Motor neuron (in vitro differentiated cells): ENCODE results near the gene ATG9B. TPM values are rescaled to one million over a fixed set of nuclear protein-coding genes. Genes with fewer than 3 reads are reported as not detected.

Source experiments
- ATAC-seq, 8 experiments: fragments of 200-7000 bp; cut with Tn5 transposase; replicated peaks in 6 of 8; 2 replicates each; pipeline ENCODE4 v1.8.0; 2021; ENCODE audit warnings: mild to moderate bottlenecking in 8 of 8, moderate library complexity in 8 of 8
- H3K27ac ChIP-seq, 2 donors: fragments of 250-450 bp; sonication (Bioruptor Pico); 2 replicates each; pipeline ENCODE4 v1.9.0; 2021; ENCODE audit warnings: antibody characterized with exemption in 2 of 2, mild to moderate bottlenecking in 2 of 2, moderate library complexity in 1 of 2
- H3K4me1 ChIP-seq, 2 donors: fragments of 250-450 bp; sonication (Bioruptor Pico); replicated peaks in 1 of 2; 2 replicates each; pipeline ENCODE4 v1.6.1; 2021; ENCODE audit warnings: antibody characterized with exemption in 2 of 2, mild to moderate bottlenecking in 2 of 2, moderate library complexity in 1 of 2
- H3K4me3 ChIP-seq, 5 donors: fragments of 250-450 bp; sonication (Bioruptor Pico); 2 replicates each; pipeline ENCODE4 v1.9.0; 2021; ENCODE audit warnings: antibody characterized with exemption in 5 of 5, mild to moderate bottlenecking in 5 of 5, moderate library complexity in 4 of 5
- WGBS, 10 experiments: fragments of 450-650 bp; shearing (Covaris generic); methylation state at CpG; one replicate each; pipeline ENCODE4 v1.0.0; 2022; 5-methylcytosine and 5-hydroxymethylcytosine counted together
- in situ Hi-C, 9 experiments: fragments of 400-800 bp; cut with MboI; loops; one replicate each; pipeline ENCODE4 v1.15.0; 2021; ENCODE audit warnings: low sequenced_read_pairs in 9 of 9, low pct_unique_long_range_greater_than_20kb in 2 of 9; ENCODE audit not compliant: unreplicated experiment in 9 of 9
- total RNA-seq, 8 experiments: library from RNA; unstranded; fragments of 300-600 nt; gene quantifications; 2 replicates each; pipeline versions ENCODE4 v1.2.3 to v1.2.4, GENCODE V29; 2022

Gene ATG9B
- total RNA-seq, 8 experiments from 2014 or later = 0.36 to 6.7 (median 2.2) TPM

- peaks cover 61 to 62% of the 10 kb centered on the region in 2 donors for H3K4me1 ChIP-seq
- peak overlapping the region in 2 of 5 donors; percentile 27 to 99 for H3K4me3 ChIP-seq
- WGBS, 10 experiments = 32 to 100% (median 90%) methylated on average over 1 to 5 of the region's 27 CpGs; no CpG with 5 or more reads in 6 of the 10 experiments
- ATAC-seq = no peak
- in situ Hi-C loops = no loop called here
- H3K27ac ChIP-seq = peak overlapping the region in 1 of 2 donors; percentile 76
Measured at GRCh38 chr7:150973571-150974451, 50.5 kb downstream of the ATG9B start.

GRCh38 chr7:150972741-150973140 lies 51.6 kb downstream of the ATG9B start:
- Histone ChIP-seq H3K27ac (peak overlapping the region; percentile 84 to 91), H3K4me1 (peaks cover 63 to 70% of the 10 kb centered on the region in 2 donors), H3K4me3 (no peak overlapping the region)
- ATAC-seq = no peak
- 40 to 100% (median 92%) methylated on average over 2 to 5 of the region's 8 CpGs; no CpG with 5 or more reads in 3 of the 10 experiments for WGBS, 10 experiments
- in situ Hi-C loops = no loop called here

GRCh38 chr7:150972023-150972468 lies 52.2 kb downstream of the ATG9B start:
- Histone ChIP-seq H3K4me3 (no peak overlapping the region), H3K4me1 (peaks cover 62 to 72% of the 10 kb centered on the region in 2 donors), H3K27ac (peak overlapping the region; percentile 84 to 91)
- WGBS, 10 experiments = 0 to 100% (median 82%) methylated on average over 1 to 7 of the region's 12 CpGs; no CpG with 5 or more reads in 5 of the 10 experiments
- peak in 3 of 8 experiments; percentile 7 to 21 (median 12) for ATAC-seq
- in situ Hi-C loops = no loop called here

GRCh38 chr7:150971242-150972022 lies 52.9 kb downstream of the ATG9B start:
- ATAC-seq = peak in 5 of 8 experiments; percentile 57 to 79 (median 72)
- in situ Hi-C loops = no loop called here
- WGBS, 10 experiments = 0 to 73% (median 49%) methylated on average over 1 to 5 of the region's 16 CpGs; no CpG with 5 or more reads in 2 of the 10 experiments
- Histone ChIP-seq H3K27ac (peak overlapping the region; percentile 84 to 91), H3K4me3 (peak overlapping the region in 2 of 5 donors; percentile 1 to 7), H3K4me1 (peaks cover 56 to 67% of the 10 kb centered on the region in 2 donors)

- H3K4me1 ChIP-seq = peaks cover 50 to 57% of the 10 kb centered on the region in 2 donors
- peak overlapping the region; percentile 84 to 91 for H3K27ac ChIP-seq
- in situ Hi-C loops = no loop called here
- no peak for ATAC-seq
- no peak overlapping the region for H3K4me3 ChIP-seq
- 24 to 69% (median 40%) methylated on average over 1 to 5 of the region's 11 CpGs; no CpG with 5 or more reads in 6 of the 10 experiments for WGBS, 10 experiments
Measured at GRCh38 chr7:150970424-150970823, 53.9 kb downstream of the ATG9B start.

DNA sequence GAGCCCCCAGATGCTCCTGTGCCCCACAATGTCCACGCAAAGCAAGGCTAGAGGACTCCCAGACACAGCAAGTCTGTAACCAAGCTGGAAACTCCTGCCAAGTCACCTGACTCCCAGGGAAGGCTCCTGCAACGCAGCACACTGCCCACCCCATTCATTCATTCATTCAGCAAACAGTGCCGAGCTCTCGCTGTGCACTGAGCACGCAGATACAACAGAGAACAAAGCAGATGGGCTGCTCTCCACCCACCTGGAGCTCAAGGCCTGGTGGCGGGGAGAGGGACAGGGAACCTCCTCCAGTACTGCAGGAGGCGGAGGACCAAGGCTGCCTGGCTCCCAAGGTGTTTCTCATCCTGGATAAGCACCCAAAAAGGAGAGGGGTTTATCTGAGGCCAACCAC lies 54.8 kb downstream of the ATG9B start:
- Histone ChIP-seq H3K27ac (peak overlapping the region in 1 of 2 donors; percentile 34), H3K4me3 (no peak overlapping the region), H3K4me1 (peaks cover 51 to 56% of the 10 kb centered on the region in 2 donors)
- in situ Hi-C loops = no loop called here
- WGBS, 10 experiments = 33 to 100% (median 54%) methylated on average over 1 to 3 of the region's 7 CpGs; no CpG with 5 or more reads in 6 of the 10 experiments
- ATAC-seq = peak in 5 of 8 experiments; percentile 34 to 68 (median 49)

- Histone ChIP-seq H3K4me3 (no peak overlapping the region), H3K4me1 (peaks cover 54 to 55% of the 10 kb centered on the region in 2 donors), H3K27ac (no peak overlapping the region)
- in situ Hi-C loops = no loop called here
- 14 to 80% (median 47%) methylated on average over 1 of the region's 16 CpGs; no CpG with 5 or more reads in 6 of the 10 experiments for WGBS, 10 experiments
- peak in 3 of 8 experiments; percentile 59 to 76 (median 72) for ATAC-seq
Measured at GRCh38 chr7:150968734-150969372, 55.4 kb downstream of the ATG9B start.

DNA sequence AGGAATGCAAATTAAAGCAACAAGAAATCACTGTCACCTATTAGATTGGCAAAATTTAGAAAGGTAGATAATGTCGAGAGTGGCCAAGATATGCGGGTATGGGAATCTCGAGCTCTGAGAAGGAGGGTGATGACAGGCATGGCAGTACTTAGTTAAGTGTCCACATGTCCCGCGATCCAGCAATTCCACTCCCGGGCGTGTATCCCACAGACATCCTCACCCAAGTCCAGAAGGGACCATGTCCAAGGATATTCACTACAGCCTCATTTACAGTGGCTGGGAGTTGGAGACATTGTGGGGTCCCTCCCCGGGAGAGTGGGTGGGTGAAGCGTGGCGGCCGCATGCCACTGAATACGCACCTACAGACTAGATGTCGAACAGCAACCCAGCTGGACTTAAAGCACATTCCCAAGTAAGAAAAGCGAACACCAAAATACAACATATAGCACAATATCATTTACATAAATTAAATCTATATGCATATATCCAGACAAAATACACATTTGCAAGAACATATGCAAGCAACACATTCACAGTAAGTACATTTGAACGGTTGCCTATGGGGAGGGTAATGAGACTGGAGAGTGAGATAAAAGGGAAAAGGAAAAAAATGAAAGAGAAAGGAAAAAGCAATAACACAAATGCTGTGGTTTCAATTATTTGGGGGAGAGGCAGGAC lies 56.1 kb downstream of the ATG9B start:
- H3K4me3 ChIP-seq = no peak overlapping the region
- WGBS, 10 experiments = 18 to 95% (median 55%) methylated on average over 1 to 10 of the region's 15 CpGs
- peak in 1 of 8 experiments; percentile 27 for ATAC-seq
- in situ Hi-C loops = no loop called here
- peaks cover 59 to 60% of the 10 kb centered on the region in 2 donors for H3K4me1 ChIP-seq
- H3K27ac ChIP-seq = no peak overlapping the region

- peaks cover 65 to 66% of the 10 kb centered on the region in 2 donors for H3K4me1 ChIP-seq
Measured at GRCh38 chr7:150967349-150967748, 56.9 kb downstream of the ATG9B start.

DNA sequence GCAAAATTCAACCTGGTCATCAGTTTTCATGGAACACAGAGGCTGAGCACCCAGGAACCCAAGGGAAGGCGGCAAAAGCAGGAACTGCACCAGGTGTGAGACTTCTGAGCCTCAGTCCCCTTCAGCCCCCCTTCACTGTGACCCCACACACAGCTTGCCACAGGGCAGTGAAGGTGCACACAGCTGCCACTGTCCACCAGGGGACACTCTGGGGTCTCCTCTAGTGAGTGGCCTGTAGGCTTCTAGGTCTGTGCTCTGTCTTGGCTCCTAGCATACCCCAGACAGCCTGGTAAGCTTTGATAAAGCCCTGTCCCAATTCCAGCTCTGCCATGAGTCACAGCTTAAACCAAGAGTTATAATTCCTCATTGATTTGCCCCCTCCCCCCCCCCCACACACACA lies 58.3 kb downstream of the ATG9B start:
- WGBS, 10 experiments = 0 to 100% methylated on average over 1 of the region's 1 CpG; no CpG with 5 or more reads in 8 of the 10 experiments
- ATAC-seq = peak in 2 of 8 experiments; percentile 26 to 28
- H3K27ac ChIP-seq = no peak overlapping the region
- no peak overlapping the region for H3K4me3 ChIP-seq
- in situ Hi-C loops = no loop called here
- H3K4me1 ChIP-seq = peaks cover 65 to 66% of the 10 kb centered on the region in 2 donors

More at GRCh38 chr7:150967349-150967748, 56.9 kb downstream of the ATG9B start:
- 13 to 100% (median 84%) methylated on average over 1 to 6 of the region's 6 CpGs for WGBS, 10 experiments
- ATAC-seq = no peak
- Histone ChIP-seq H3K27ac (no peak overlapping the region), H3K4me3 (no peak overlapping the region)
- in situ Hi-C loops = no loop called here

GRCh38 chr7:150965273-150965830 lies 58.9 kb downstream of the ATG9B start:
- in situ Hi-C loops = no loop called here
- peaks cover 59 to 63% of the 10 kb centered on the region in 2 donors for H3K4me1 ChIP-seq
- peak in 2 of 8 experiments; percentile 13 to 21 for ATAC-seq
- no peak overlapping the region for H3K27ac ChIP-seq
- no peak overlapping the region for H3K4me3 ChIP-seq
- WGBS, 10 experiments = 80 to 100% (median 80%) methylated on average over 1 to 2 of the region's 16 CpGs; no CpG with 5 or more reads in 7 of the 10 experiments
